ENCODE data around the gene EPHA4. TPM values are rescaled to one million over a fixed set of nuclear protein-coding genes. Genes with fewer than 3 reads are reported as not detected.

Gene EPHA4
- total RNA-seq, 1 donor from 2014 or later: 31.9 TPM

DNA sequence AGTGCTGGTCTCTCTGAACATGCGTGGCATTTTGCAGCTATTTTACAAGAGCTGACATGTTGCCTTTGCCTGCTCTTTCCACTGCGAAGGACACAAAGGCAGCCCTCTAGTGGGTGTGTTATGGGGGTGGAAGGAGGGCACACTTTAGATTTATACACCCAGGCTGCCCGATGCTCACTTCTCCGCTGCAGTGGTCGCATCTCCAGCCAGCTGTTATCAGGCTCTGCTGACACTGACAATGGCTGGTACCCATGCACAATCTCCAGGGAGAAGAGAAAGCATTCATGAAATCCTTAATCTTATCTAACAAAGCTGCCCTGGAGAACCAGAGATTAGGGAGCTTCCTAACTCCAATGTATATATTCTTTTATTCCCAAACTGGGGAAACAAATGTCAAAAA lies 113.5 kb downstream of the EPHA4 start:
- intact Hi-C loops (cut with DNase I): no loop called here
- DNase-seq (no peak), ATAC-seq (no peak)
- Histone ChIP-seq H3K4me3 (no peak overlapping the region), H3K4me1 (no peaks in the 10 kb centered on the region), H3K9me3 (no peaks in the 10 kb centered on the region), H3K36me3 (no peaks in the 10 kb centered on the region), H3K27ac (no peak overlapping the region), H3K27me3 (no peaks in the 10 kb centered on the region)
- TF ChIP-seq, protein P1, sequence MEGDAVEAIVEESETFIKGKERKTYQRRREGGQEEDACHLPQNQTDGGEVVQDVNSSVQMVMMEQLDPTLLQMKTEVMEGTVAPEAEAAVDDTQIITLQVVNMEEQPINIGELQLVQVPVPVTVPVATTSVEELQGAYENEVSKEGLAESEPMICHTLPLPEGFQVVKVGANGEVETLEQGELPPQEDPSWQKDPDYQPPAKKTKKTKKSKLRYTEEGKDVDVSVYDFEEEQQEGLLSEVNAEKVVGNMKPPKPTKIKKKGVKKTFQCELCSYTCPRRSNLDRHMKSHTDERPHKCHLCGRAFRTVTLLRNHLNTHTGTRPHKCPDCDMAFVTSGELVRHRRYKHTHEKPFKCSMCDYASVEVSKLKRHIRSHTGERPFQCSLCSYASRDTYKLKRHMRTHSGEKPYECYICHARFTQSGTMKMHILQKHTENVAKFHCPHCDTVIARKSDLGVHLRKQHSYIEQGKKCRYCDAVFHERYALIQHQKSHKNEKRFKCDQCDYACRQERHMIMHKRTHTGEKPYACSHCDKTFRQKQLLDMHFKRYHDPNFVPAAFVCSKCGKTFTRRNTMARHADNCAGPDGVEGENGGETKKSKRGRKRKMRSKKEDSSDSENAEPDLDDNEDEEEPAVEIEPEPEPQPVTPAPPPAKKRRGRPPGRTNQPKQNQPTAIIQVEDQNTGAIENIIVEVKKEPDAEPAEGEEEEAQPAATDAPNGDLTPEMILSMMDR (IDR thresholded peaks at IDR 0.05): no peak

DNA sequence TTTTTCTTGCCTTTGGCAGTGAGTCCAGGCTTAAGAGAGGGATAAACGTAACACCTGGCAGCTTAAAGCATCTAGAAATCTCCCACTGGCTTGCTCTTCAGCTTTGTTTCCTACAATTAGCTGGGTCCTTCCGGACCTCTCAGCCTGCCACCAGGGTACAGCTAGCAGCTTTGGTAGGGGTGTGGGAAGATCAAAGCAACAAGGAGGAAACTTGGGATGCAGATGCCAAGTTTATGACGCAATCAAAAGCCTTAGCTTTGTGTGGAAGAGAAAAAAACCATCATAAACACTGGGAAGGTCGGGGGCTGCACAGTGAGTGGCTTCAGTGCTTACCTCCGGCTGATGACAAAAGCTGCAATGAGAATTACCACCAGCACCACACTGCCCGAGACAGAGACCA lies 116.9 kb downstream of the EPHA4 start:
- no peak for DNase-seq
- no peaks in the 10 kb centered on the region for H3K4me1 ChIP-seq
- no peak overlapping the region for H3K4me3 ChIP-seq
- TF ChIP-seq, protein P1 (IDR thresholded peaks at IDR 0.05): no peak
- intact Hi-C loops (cut with DNase I): no loop called here
- no peak for ATAC-seq
- no peaks in the 10 kb centered on the region for H3K9me3 ChIP-seq
- no peaks in the 10 kb centered on the region for H3K36me3 ChIP-seq
- H3K27me3 ChIP-seq: no peaks in the 10 kb centered on the region
- no peak overlapping the region for H3K27ac ChIP-seq

DNA sequence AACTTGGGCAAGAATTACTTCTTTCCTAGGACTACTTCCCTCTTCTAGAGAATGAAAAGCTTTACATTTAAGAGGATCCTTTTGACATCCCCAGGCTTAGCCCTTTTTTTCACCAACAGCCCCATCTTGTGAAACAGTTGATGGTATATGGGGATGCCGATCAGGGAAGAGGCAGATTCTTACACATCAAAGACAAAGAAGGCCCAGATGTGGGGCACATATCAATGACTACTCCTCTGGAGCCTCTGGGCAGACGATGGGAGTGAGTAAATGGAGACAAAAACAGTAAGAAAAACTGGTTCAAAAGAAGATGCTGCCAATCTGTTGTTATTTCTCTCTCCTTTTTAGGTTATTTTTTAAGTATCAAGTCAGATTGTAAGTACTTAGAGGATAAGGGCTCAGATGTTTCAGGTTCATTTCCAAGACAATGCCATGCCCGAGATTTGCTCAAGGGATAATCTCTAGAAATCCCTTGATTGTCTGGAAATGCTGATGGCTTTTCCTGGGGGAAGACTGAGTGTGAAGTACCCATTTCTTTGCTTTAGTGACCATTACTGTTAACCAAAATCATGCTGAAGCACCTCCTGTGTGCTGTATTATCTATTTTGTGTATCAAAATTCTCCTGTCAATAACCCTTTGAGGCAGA lies 117.5 kb downstream of the EPHA4 start:
- Histone ChIP-seq H3K4me3 (no peak overlapping the region), H3K36me3 (no peaks in the 10 kb centered on the region), H3K27me3 (no peaks in the 10 kb centered on the region), H3K9me3 (no peaks in the 10 kb centered on the region), H3K27ac (no peak overlapping the region), H3K4me1 (no peaks in the 10 kb centered on the region)
- no peak for DNase-seq
- TF ChIP-seq, protein P1 (IDR thresholded peaks at IDR 0.05): no peak
- no peak for ATAC-seq
- intact Hi-C loops (cut with DNase I): no loop called here

DNA sequence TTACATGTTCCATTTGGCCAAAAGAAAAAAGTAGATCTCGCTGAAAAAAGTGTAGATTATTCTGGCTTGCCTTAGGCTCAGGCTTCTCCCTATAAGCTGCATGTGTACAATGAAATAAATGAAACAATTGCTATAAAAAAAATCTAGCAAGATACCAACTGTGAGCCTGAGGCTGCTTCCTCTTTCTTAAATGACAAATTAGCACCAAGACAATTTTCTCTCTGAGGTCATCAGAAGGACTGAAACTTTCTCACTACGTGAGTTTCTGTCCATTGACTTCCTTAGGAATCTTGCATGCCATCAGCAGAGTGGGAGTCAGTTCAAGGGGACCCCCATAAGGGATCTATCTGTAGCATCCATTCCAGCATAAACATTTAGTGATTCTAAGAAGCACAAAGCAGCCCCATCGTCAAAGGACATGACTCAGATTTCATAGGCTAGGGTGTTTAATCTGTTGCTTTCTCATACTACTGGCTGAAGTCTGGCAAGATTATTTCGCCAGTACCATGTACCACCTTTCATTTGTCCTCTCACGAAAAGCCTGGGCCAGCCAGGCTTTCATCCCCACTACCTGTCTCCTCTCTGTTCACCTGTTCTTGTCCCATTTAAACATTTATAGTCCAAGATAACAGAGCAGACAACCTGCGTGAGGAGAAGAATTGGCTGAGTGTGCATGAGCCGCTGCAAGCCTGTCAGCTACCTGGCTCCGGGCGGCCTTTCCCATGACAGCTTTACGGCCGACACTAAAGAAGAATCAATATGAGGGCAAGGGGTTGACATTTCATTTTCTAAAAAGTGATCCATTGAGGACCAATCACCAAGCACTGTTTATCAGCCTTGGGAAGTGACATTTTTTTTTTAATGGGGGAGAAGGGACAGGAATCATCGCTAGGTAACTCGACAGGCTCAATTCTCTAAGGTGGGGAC lies 120.0 kb downstream of the EPHA4 start:
- Histone ChIP-seq H3K9me3 (no peaks in the 10 kb centered on the region), H3K4me3 (no peak overlapping the region), H3K27ac (no peak overlapping the region), H3K36me3 (no peaks in the 10 kb centered on the region), H3K27me3 (no peaks in the 10 kb centered on the region), H3K4me1 (peaks cover 14% of the 10 kb centered on the region)
- intact Hi-C loops (cut with DNase I): no loop called here
- DNase-seq: no peak
- TF ChIP-seq, protein P1 (IDR thresholded peaks at IDR 0.05): no peak
- no peak for ATAC-seq

DNA sequence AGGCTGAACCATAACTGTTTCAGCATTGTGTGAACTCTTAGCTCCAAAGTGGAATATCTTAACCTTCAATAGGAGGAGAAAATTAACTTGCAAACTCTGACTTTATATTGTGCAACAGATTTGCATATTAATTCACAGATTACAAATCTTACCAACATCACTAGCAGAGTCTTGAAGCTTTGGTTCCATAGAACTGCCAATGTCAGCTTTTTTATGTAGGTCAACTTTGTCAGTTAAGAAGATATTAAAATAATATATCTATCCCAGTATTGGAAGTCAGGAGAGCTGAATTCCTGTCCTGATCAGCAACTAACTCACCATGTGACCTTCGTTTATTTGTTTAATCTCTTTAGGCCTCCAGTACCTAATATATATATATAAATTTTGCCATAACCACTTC lies 121.8 kb downstream of the EPHA4 start:
- no peaks in the 10 kb centered on the region for H3K27me3 ChIP-seq
- ATAC-seq: no peak
- intact Hi-C loops (cut with DNase I): no loop called here
- no peak overlapping the region for H3K27ac ChIP-seq
- no peak for DNase-seq
- TF ChIP-seq, protein P1 (IDR thresholded peaks at IDR 0.05): no peak
- H3K4me3 ChIP-seq: no peak overlapping the region
- no peaks in the 10 kb centered on the region for H3K36me3 ChIP-seq
- H3K9me3 ChIP-seq: no peaks in the 10 kb centered on the region
- H3K4me1 ChIP-seq: peaks cover 14% of the 10 kb centered on the region

Measured in upper lobe of right lung (tissue), 1 donor.